ENCODE data around the gene ZC3H18. TPM values are rescaled to one million over a fixed set of nuclear protein-coding genes. Genes with fewer than 3 reads are reported as not detected.

ZC3H18 gene
- total and polyA plus RNA-seq, 2 of the 4 experiments (the other 2 are of a cell fraction), result 3.4 to 21.3 TPM

DNA sequence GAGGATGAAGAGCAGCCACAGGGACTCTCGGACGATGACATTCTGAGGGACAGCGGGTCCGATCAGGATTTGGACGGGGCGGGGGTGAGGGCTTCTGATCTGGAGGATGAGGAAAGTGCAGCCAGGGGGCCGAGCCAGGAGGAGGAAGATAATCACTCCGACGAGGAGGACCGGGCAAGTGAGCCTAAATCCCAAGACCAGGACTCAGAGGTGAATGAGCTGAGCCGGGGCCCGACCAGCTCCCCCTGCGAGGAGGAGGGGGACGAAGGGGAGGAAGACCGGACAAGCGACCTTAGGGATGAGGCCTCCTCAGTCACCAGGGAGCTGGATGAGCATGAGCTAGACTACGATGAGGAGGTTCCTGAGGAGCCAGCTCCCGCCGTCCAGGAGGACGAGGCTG is 7.0 kb downstream of the ZC3H18 start:
- Histone ChIP-seq H3K36me3 (ENCODE audit: control insufficient read depth, insufficient read depth, low read length) (peaks cover 56% of the 10 kb centered on the region), H4K5ac (ENCODE audit: low read depth, low read length) (no peak overlapping the region), H3K18ac (ENCODE audit: low read depth, low read length) (no peak overlapping the region), H3K4me2 (ENCODE audit: low read depth, low read length) (no peak overlapping the region), H4K8ac (ENCODE audit: low read depth in 2 of 2, low read length in 2 of 2) (no peak overlapping the region), H4K91ac (ENCODE audit: insufficient read depth, low read depth, low read length) (no peak overlapping the region), H2AK9ac (replicated peaks; ENCODE audit: low read depth, low read length, poor library complexity) (no peak overlapping the region), H3K4ac (ENCODE audit: low read depth, low read length) (no peak overlapping the region), H4K20me1 (ENCODE audit: insufficient read depth, low read length) (peaks cover 72% of the 10 kb centered on the region), H3K27ac (ENCODE audit: insufficient read depth, low read length) (no peak overlapping the region), H2BK20ac (ENCODE audit: low read depth, low read length) (no peak overlapping the region), H3K56ac (ENCODE audit: extremely low read depth, insufficient read depth, low read length) (no peak overlapping the region), H2AK5ac (ENCODE audit: low read depth, low read length) (no peak overlapping the region), H2BK120ac (ENCODE audit: low read depth, low read length) (no peak overlapping the region), H3K23ac (ENCODE audit: low read depth, low read length) (no peak overlapping the region), H3K27me3 (ENCODE audit: control insufficient read depth, insufficient read depth, low read length) (no peaks in the 10 kb centered on the region), H3K79me1 (ENCODE audit: low read depth in 1 of 2, low read length in 2 of 2) (peaks cover 11 to 80% of the 10 kb centered on the region in 2 experiments), H3K4me3 (ENCODE audit: insufficient read depth, low read depth, low read length) (no peak overlapping the region), H3K9me3 (ENCODE audit: control insufficient read depth, insufficient read depth, low read length) (no peaks in the 10 kb centered on the region), H3K14ac (replicated peaks; ENCODE audit: low read depth, low read length) (no peak overlapping the region), H3K9ac (ENCODE audit: low read depth, low read length) (no peak overlapping the region), H2BK5ac (ENCODE audit: low read depth, low read length, poor library complexity, severe bottlenecking) (no peak overlapping the region), H3K9me1 (ENCODE audit: insufficient read depth, low read length) (no peaks in the 10 kb centered on the region), H2BK15ac (ENCODE audit: low read depth, low read length) (no peak overlapping the region), H2AFZ (replicated peaks; ENCODE audit: low read length, poor library complexity) (no peak overlapping the region), H3K4me1 (ENCODE audit: control insufficient read depth, insufficient read depth, low read length) (no peaks in the 10 kb centered on the region)
- no TSS peak for BruUV-seq (replicated peaks)
- CTCF ChIA-PET, result no interaction called here
- DNase-seq, result no peak
- POLR2A ChIA-PET (ENCODE audit: unreplicated experiment), result no interaction called here
- in situ Hi-C loops (cut with MboI; ENCODE audit: low sequenced_read_pairs) (no loop called here), dilution Hi-C loops (cut with HindIII; ENCODE audit: low sequenced_read_pairs, unreplicated experiment) (no loop called here), intact Hi-C loops (cut with micrococcal nuclease) (no loop called here)
- ATAC-seq (ENCODE audit: low read depth), result no peak
- TF ChIP-seq MXI1 (IDR thresholded peaks at IDR 0.05; ENCODE audit: borderline replicate concordance, low read depth, low read length) (no peak), NFE2L2 (IDR thresholded peaks at IDR 0.05; ENCODE audit: low read depth, low read length) (no peak), POLR2A (IDR thresholded peaks at IDR 0.05; ENCODE audit: low read depth, low read length) (no peak), RFX5 (IDR thresholded peaks at IDR 0.05; ENCODE audit: low read depth, low read length) (no peak), BHLHE40 (IDR thresholded peaks at IDR 0.05; ENCODE audit: low read depth, low read length) (no peak), CHD1 (IDR thresholded peaks at IDR 0.05; ENCODE audit: low read depth, low read length) (no peak), MAZ (IDR thresholded peaks at IDR 0.05; ENCODE audit: borderline replicate concordance, low read depth, low read length) (no peak), RAD21 (IDR thresholded peaks at IDR 0.05; ENCODE audit: low read length) (no peak), CEBPB (IDR thresholded peaks at IDR 0.05; ENCODE audit: low read depth, low read length) (no peak)
- TF ChIP-seq, protein P1, sequence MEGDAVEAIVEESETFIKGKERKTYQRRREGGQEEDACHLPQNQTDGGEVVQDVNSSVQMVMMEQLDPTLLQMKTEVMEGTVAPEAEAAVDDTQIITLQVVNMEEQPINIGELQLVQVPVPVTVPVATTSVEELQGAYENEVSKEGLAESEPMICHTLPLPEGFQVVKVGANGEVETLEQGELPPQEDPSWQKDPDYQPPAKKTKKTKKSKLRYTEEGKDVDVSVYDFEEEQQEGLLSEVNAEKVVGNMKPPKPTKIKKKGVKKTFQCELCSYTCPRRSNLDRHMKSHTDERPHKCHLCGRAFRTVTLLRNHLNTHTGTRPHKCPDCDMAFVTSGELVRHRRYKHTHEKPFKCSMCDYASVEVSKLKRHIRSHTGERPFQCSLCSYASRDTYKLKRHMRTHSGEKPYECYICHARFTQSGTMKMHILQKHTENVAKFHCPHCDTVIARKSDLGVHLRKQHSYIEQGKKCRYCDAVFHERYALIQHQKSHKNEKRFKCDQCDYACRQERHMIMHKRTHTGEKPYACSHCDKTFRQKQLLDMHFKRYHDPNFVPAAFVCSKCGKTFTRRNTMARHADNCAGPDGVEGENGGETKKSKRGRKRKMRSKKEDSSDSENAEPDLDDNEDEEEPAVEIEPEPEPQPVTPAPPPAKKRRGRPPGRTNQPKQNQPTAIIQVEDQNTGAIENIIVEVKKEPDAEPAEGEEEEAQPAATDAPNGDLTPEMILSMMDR (conservative IDR thresholded peaks at IDR 0.05; ENCODE audit: low read depth, low read length), result no peak
- TF ChIP-seq, protein P2, sequence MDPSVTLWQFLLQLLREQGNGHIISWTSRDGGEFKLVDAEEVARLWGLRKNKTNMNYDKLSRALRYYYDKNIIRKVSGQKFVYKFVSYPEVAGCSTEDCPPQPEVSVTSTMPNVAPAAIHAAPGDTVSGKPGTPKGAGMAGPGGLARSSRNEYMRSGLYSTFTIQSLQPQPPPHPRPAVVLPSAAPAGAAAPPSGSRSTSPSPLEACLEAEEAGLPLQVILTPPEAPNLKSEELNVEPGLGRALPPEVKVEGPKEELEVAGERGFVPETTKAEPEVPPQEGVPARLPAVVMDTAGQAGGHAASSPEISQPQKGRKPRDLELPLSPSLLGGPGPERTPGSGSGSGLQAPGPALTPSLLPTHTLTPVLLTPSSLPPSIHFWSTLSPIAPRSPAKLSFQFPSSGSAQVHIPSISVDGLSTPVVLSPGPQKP (IDR thresholded peaks at IDR 0.05; ENCODE audit: borderline replicate concordance, low read depth, low read length), result no peak
- TF ChIP-seq, protein P3, sequence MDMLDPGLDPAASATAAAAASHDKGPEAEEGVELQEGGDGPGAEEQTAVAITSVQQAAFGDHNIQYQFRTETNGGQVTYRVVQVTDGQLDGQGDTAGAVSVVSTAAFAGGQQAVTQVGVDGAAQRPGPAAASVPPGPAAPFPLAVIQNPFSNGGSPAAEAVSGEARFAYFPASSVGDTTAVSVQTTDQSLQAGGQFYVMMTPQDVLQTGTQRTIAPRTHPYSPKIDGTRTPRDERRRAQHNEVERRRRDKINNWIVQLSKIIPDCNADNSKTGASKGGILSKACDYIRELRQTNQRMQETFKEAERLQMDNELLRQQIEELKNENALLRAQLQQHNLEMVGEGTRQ (IDR thresholded peaks at IDR 0.05; ENCODE audit: low read depth, low read length), result no peak
- 100% methylated on average over 10 of the region's 20 CpGs; no CpG with 5 or more reads in 1 of the 2 experiments for WGBS, 2 experiments (ENCODE audit: extremely low coverage in 2 of 2, insufficient read length in 1 of 2)
